ENCODE measurements around the gene LBP.

DNA sequence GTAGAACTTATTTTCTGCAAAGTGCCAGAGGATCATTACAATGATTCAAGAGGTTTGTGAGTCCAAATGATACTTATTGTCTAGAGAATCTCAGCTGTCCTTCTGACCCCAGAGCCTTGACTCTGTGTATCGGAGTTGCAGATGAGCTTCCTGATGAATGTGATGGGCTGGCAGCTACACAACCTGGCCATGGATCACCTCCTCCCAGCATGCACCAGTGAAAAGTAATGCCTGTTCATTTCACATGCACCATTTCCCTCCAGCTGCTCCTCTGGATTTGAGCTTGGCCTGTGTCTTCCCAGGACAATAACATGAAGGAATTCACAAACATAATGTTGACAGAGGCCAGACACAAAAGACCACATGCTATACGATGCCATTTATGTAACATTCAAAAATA lies 58.9 kb downstream of the LBP start:
- TF ChIP-seq TEAD4 (IDR thresholded peaks at IDR 0.05; ENCODE audit: borderline replicate concordance, insufficient read depth) (no peak), SMC3 (IDR thresholded peaks at IDR 0.05; ENCODE audit: low read depth, low read length) (no peak)
- TF ChIP-seq, protein P1, sequence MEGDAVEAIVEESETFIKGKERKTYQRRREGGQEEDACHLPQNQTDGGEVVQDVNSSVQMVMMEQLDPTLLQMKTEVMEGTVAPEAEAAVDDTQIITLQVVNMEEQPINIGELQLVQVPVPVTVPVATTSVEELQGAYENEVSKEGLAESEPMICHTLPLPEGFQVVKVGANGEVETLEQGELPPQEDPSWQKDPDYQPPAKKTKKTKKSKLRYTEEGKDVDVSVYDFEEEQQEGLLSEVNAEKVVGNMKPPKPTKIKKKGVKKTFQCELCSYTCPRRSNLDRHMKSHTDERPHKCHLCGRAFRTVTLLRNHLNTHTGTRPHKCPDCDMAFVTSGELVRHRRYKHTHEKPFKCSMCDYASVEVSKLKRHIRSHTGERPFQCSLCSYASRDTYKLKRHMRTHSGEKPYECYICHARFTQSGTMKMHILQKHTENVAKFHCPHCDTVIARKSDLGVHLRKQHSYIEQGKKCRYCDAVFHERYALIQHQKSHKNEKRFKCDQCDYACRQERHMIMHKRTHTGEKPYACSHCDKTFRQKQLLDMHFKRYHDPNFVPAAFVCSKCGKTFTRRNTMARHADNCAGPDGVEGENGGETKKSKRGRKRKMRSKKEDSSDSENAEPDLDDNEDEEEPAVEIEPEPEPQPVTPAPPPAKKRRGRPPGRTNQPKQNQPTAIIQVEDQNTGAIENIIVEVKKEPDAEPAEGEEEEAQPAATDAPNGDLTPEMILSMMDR (IDR thresholded peaks at IDR 0.05) = no peak
